HFF-Myc (cell line): ENCODE results near the gene LIN28B.

Experiments
- DNase-seq: peaks from one replicate; pipeline ENCODE4 v3.0.0-alpha.2; 2011; ENCODE audit warnings: low read depth; ENCODE audit errors: extremely low read depth
- H3K4me3 ChIP-seq: replicated peaks from 2 replicates; pipeline ENCODE4 v1.5.1; 2011; ENCODE audit warnings: low read depth, mild to moderate bottlenecking, control low read depth, low read length
- CTCF ChIP-seq: IDR thresholded peaks from 2 replicates; pipeline ENCODE4 v1.5.1; 2012; ENCODE audit warnings: mild to moderate bottlenecking, low read depth, low read length, control low read depth; ENCODE audit errors: missing control alignments

The LIN28B gene

GRCh38 chr6:105058846-105059245 is 101.9 kb downstream of the LIN28B start:
- H3K4me3 ChIP-seq: no peak overlapping the region
- TF ChIP-seq CTCF: no peak
- DNase-seq: no peak

- no peak overlapping the region for H3K4me3 ChIP-seq
- no peak for TF ChIP-seq CTCF
- DNase-seq: no peak
Measured at GRCh38 chr6:105066233-105066632, 109.3 kb downstream of the LIN28B start.

- no peak for DNase-seq
- no peak overlapping the region for H3K4me3 ChIP-seq
- no peak for TF ChIP-seq CTCF
Measured at GRCh38 chr6:105066836-105067235, 109.9 kb downstream of the LIN28B start.

- no peak for DNase-seq
- H3K4me3 ChIP-seq: no peak overlapping the region
- TF ChIP-seq CTCF: no peak
Measured at GRCh38 chr6:105067329-105067728, 110.4 kb downstream of the LIN28B start.

- DNase-seq: no peak
- no peak for TF ChIP-seq CTCF
- H3K4me3 ChIP-seq: no peak overlapping the region
Measured at GRCh38 chr6:105068407-105068806, 111.5 kb downstream of the LIN28B start.

- TF ChIP-seq CTCF: no peak
- H3K4me3 ChIP-seq: no peak overlapping the region
- no peak for DNase-seq
Measured at GRCh38 chr6:105069821-105070445, 113.0 kb downstream of the LIN28B start.

- no peak for DNase-seq
- TF ChIP-seq CTCF: no peak
- no peak overlapping the region for H3K4me3 ChIP-seq
Measured at GRCh38 chr6:105072798-105073199, 115.9 kb downstream of the LIN28B start.
